Transverse colon (tissue), 4 donors: ENCODE measurements around the gene PPM1H. TPM values are rescaled to one million over a fixed set of nuclear protein-coding genes. Genes with fewer than 3 reads are reported as not detected.

Experiments
- DNase-seq: peaks from one replicate; pipeline ENCODE4 v3.0.0-alpha.2; 2019
- H3K27ac ChIP-seq, 4 donors: fragments of 200-600 bp; sonication (generic); 2 replicates each; pipeline ENCODE4 v1.5.1; 2016 to 2018; ENCODE audit warnings: inconsistent platforms in 4 of 4
- H3K27me3 ChIP-seq: fragments of 200-600 bp; sonication (generic); 2 replicates; pipeline ENCODE4 v1.5.1; 2017; ENCODE audit warnings: inconsistent platforms
- H3K36me3 ChIP-seq, 4 donors: fragments of 200-600 bp; sonication (generic); 2 replicates each; pipeline ENCODE4 v1.5.1; 2017 to 2019; ENCODE audit warnings: inconsistent platforms in 4 of 4
- H3K4me1 ChIP-seq, 4 donors: fragments of 200-600 bp; sonication (generic); 2 replicates each; pipeline ENCODE4 v1.5.1; 2017 to 2020; ENCODE audit warnings: inconsistent platforms in 4 of 4
- H3K4me3 ChIP-seq, 4 donors: fragments of 200-600 bp; sonication (generic); 1 replicate in 1 of 4; 2 replicates in 3 of 4; pipeline versions ENCODE4 v1.5.1 to v1.6.1; 2017 to 2019; ENCODE audit warnings: inconsistent platforms in 4 of 4
- H3K9me3 ChIP-seq, 2 donors: fragments of 200-600 bp; sonication (generic); 2 replicates each; pipeline ENCODE4 v1.5.1; 2017 to 2019; ENCODE audit warnings: inconsistent platforms in 2 of 2
- EP300 ChIP-seq: sonication (generic); formaldehyde crosslinking; IDR thresholded peaks from one replicate; pipeline ENCODE4 v1.6.1; 2017; ENCODE audit warnings: antibody characterized with exemption, low read depth
- POLR2A ChIP-seq: fragments of 450-650 bp; IDR thresholded peaks from one replicate; pipeline ENCODE4 v1.6.1; 2016; ENCODE audit warnings: antibody characterized with exemption, mild to moderate bottlenecking, moderate library complexity
- POLR2AphosphoS5 ChIP-seq, 3 donors: sonication (generic); formaldehyde crosslinking; IDR thresholded peaks; one replicate each; pipeline ENCODE4 v1.6.1; 2016; ENCODE audit warnings: antibody characterized with exemption in 3 of 3
- whole genome bisulfite sequencing, 2 donors: methylation state at CpG; one replicate each; pipeline ENCODE4 v1.1.5; 2018; ENCODE audit warnings: low coverage in 1 of 2; 5-methylcytosine and 5-hydroxymethylcytosine counted together
- in situ Hi-C, 4 donors: fragments of 200-750 bp; cut with MboI; loops; one replicate each; pipeline versions ENCODE4 v1.15.0 to v1.15.1; 2017; ENCODE audit warnings: low sequenced_read_pairs in 3 of 4, low pct_ligation_motif_present in 1 of 4, low pct_unique_long_range_greater_than_20kb in 1 of 4
- intact Hi-C: fragments of 100-400 bp; cut with DNase I; formaldehyde crosslinking; loops from one replicate; pipeline ENCODE4 v1.15.1; 2023; ENCODE audit warnings: low total_unique reads
- total RNA-seq, 4 donors: library from RNA; depleted of rRNA; stranded (reverse); fragments of >200 nt; gene quantifications; one replicate each; pipeline ENCODE4 v1.1.0, GENCODE V29; 2016
- TF ChIP-seq, protein P1 (sequence below), 5 experiments: fragments of 200-600 bp in 3 of 5; fragments of 450-650 bp in 2 of 5; sonication (generic) in 3 of 5; IDR thresholded peaks; 1 replicate in 2 of 5; 2 replicates in 3 of 5; pipeline ENCODE4 v1.5.1; 2016 to 2017; ENCODE audit warnings: antibody characterized with exemption in 5 of 5, inconsistent platforms in 3 of 5, mild to moderate bottlenecking in 2 of 5, moderate library complexity in 1 of 5

The PPM1H gene
- total RNA-seq, 4 donors from 2014 or later = 0.37 to 3.2 (median 2.8) TPM

DNA sequence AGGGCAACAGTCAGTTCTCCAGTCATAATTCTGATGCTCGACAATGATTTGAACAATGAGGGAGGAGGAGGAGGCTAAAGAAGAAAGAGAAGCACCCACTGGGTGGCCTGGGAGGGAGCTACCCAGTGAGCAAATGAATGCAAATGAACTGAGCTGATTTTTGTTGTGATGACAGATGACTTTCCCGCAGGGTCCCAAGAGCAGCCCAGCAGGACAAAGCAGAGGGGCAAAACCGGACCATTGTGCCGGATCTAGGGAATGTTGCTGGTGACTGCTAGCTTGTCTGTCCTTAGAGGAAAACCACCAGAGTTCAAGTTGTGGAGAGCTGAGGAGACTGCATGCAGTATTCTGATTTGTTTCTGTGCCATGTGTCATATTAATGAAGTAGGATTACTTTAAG is 305.5 kb downstream of the PPM1H start:
- Histone ChIP-seq H3K36me3 (no peaks in the 10 kb centered on the region), H3K9me3 (no peaks in the 10 kb centered on the region), H3K27me3 (peaks cover 17% of the 10 kb centered on the region), H3K27ac (no peak overlapping the region), H3K4me3 (no peak overlapping the region), H3K4me1 (peaks cover 0 to 18% (median 13%) of the 10 kb centered on the region in 4 donors)
- TF ChIP-seq POLR2AphosphoS5 (IDR thresholded peaks at IDR 0.05) (no peak), EP300 (no peak)
- intact Hi-C loops (no loop called here), in situ Hi-C loops (no loop called here)
- DNase-seq = no peak
- WGBS, 2 donors = 40 to 70% methylated on average over 1 to 4 of the region's 4 CpGs

DNA sequence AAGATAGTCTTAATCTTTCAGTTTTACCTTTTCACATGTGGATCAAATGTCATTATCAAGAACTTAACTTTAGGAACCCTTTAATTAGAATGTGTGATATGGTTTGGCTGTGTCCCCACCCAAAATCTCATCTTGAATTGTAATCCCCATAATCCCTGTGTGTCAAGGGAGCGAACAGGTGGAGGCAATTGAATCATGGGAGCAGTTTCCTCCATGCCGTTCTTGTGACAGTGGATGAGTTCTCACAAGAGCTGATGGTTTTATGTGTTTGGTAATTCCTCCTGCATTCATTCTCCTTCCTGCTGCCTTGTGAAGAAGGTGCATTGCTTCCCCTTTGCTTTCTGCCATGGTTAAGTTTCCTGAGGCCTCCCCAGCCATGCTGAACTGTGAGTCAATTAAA is 307.8 kb downstream of the PPM1H start:
- no peaks in the 10 kb centered on the region for H3K36me3 ChIP-seq
- no peak for DNase-seq
- TF ChIP-seq POLR2A = no peak
- TF ChIP-seq, protein P1, sequence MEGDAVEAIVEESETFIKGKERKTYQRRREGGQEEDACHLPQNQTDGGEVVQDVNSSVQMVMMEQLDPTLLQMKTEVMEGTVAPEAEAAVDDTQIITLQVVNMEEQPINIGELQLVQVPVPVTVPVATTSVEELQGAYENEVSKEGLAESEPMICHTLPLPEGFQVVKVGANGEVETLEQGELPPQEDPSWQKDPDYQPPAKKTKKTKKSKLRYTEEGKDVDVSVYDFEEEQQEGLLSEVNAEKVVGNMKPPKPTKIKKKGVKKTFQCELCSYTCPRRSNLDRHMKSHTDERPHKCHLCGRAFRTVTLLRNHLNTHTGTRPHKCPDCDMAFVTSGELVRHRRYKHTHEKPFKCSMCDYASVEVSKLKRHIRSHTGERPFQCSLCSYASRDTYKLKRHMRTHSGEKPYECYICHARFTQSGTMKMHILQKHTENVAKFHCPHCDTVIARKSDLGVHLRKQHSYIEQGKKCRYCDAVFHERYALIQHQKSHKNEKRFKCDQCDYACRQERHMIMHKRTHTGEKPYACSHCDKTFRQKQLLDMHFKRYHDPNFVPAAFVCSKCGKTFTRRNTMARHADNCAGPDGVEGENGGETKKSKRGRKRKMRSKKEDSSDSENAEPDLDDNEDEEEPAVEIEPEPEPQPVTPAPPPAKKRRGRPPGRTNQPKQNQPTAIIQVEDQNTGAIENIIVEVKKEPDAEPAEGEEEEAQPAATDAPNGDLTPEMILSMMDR (IDR thresholded peaks at IDR 0.05) = no peak
- TF ChIP-seq EP300 = no peak
- no peak for TF ChIP-seq POLR2AphosphoS5 (IDR thresholded peaks at IDR 0.05)
- H3K9me3 ChIP-seq = no peaks in the 10 kb centered on the region
- 94 to 100% methylated on average over 1 to 2 of the region's 2 CpGs for WGBS, 2 donors
- no peak overlapping the region for H3K27ac ChIP-seq
- H3K27me3 ChIP-seq = peaks cover 10% of the 10 kb centered on the region
- no peak overlapping the region for H3K4me3 ChIP-seq
- in situ Hi-C loops (no loop called here), intact Hi-C loops (no loop called here)
- peaks cover 0 to 9% (median 6%) of the 10 kb centered on the region in 4 donors for H3K4me1 ChIP-seq

DNA sequence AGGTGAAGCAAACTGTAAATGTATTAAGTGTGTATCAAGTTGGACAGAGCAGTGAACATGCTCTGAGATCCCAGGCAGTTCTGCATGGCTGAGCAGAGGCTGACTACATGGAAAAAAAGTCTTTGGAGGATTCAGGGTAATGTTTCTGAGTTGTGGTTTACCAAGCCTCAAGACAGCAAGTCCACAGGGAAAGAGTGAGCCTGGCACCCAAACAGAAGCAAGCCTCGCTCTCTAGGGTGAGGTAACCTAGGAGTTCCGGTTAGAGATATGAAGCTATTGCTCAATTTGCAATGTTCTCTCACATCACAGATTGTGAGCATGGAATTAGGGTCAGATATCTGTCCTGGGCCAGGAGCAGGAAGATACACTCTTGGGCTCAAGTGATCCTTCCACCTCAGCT is 309.7 kb downstream of the PPM1H start:
- in situ Hi-C loops = no loop called here
- no peak for TF ChIP-seq POLR2AphosphoS5 (IDR thresholded peaks at IDR 0.05)
- no peak for TF ChIP-seq POLR2A
- no peak for TF ChIP-seq EP300
- TF ChIP-seq, protein P1 (IDR thresholded peaks at IDR 0.05) = no peak

DNA sequence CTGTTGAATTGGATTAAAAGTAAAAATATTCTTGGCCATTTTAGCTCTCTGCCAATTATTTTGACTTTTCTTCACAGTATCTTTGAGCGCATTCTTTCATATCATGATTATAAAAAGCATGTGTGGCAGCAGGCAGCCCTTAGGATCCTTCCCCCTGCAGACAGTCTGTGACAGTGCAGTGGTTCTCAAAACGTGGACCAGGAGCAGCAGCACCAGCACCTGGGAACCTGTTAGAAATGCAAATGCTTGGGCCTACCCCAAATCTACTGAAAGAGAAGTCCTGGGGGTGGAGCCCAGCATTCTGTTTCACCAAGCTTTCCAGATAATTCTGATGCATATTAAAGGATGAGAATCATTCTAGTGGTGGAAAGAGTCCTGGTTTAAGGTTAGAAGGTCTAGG is 312.8 kb downstream of the PPM1H start:
- 73 to 100% methylated on average over 1 to 2 of the region's 2 CpGs for WGBS, 2 donors
- Histone ChIP-seq H3K27ac (no peak overlapping the region), H3K36me3 (no peaks in the 10 kb centered on the region), H3K27me3 (no peaks in the 10 kb centered on the region), H3K4me1 (no peaks in the 10 kb centered on the region), H3K4me3 (no peak overlapping the region), H3K9me3 (no peaks in the 10 kb centered on the region)
- TF ChIP-seq POLR2A (no peak), POLR2AphosphoS5 (IDR thresholded peaks at IDR 0.05) (no peak), EP300 (no peak)
- TF ChIP-seq, protein P1 (IDR thresholded peaks at IDR 0.05) = no peak
- intact Hi-C loops (no loop called here), in situ Hi-C loops (no loop called here)
- no peak for DNase-seq

More for the DNA sequence above, 309.7 kb downstream of the PPM1H start:
- intact Hi-C loops = no loop called here
- no peak overlapping the region for H3K4me3 ChIP-seq
- DNase-seq = no peak
- no peaks in the 10 kb centered on the region for H3K36me3 ChIP-seq
- no peaks in the 10 kb centered on the region for H3K4me1 ChIP-seq
- WGBS, 2 donors = 63 to 70% methylated on average over 2 of the region's 2 CpGs
- H3K27me3 ChIP-seq = peaks cover under 1% of the 10 kb centered on the region
- H3K27ac ChIP-seq = no peak overlapping the region
- no peaks in the 10 kb centered on the region for H3K9me3 ChIP-seq

DNA sequence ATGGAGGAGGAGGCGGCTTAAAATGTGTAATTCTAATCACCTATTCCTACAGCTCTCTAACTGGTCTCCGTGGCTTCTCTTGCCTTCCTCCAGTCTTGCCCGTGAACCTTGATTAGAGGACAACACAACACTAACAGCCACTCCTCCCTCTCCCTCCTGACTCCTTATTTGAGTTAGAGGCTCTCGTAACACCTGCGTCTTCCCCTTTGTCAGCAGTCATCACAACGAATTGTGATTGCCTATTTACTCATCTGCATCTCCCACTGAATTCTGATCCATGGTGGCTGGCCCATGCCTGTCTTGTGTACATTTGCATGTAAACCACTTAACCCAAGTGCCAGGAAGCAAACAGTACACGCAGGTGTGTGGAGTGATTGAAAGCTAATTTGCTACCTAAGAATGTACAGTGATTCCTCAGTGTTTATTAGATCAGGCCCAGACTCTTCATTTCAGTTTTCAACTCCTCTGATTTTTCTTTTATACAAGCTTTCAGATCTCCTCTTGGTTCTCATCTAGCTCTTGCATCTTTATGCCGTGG is 313.8 kb downstream of the PPM1H start:
- Histone ChIP-seq H3K27ac (no peak overlapping the region), H3K4me1 (no peaks in the 10 kb centered on the region), H3K36me3 (no peaks in the 10 kb centered on the region), H3K27me3 (no peaks in the 10 kb centered on the region), H3K9me3 (no peaks in the 10 kb centered on the region), H3K4me3 (no peak overlapping the region)
- 69 to 79% methylated on average over 7 to 8 of the region's 8 CpGs for whole genome bisulfite sequencing, 2 donors
- TF ChIP-seq POLR2AphosphoS5 (IDR thresholded peaks at IDR 0.05) (no peak), POLR2A (no peak), EP300 (no peak)
- TF ChIP-seq, protein P1 (IDR thresholded peaks at IDR 0.05) = no peak
- DNase-seq = no peak
- in situ Hi-C loops (no loop called here), intact Hi-C loops (no loop called here)
